ENCODE data around the gene IL1F10. TPM values are rescaled to one million over a fixed set of nuclear protein-coding genes. Genes with fewer than 3 reads are reported as not detected.

IL1F10 gene
- total RNA-seq, 2 donors from 2014 or later, result not detected

DNA sequence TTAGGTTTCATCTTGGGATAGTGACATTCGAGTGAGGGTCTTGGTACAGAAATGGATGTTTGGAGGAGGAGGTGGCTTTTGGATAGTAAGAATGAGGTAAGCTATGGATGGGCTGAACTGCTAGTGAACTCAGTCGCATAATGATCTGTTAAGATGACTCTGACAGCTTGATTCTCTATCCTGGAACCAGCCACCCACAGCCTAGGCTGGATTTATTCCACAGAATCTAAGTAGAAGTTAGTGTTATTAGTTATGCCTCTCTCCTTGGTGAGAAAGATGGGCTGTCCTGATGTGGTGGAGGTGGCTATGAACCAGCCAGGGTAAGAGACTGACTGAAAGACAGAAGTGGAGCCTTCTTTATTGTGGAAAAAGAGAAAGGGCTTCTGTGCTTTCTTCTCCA, 40.1 kb upstream of the IL1F10 start:
- no peak for DNase-seq (ENCODE audit: low spot score)
- Histone ChIP-seq H3K36me3 (no peaks in the 10 kb centered on the region), H3K27me3 (replicated peaks; ENCODE audit: insufficient read depth) (no peaks in the 10 kb centered on the region), H3K9me3 (no peaks in the 10 kb centered on the region), H3K4me3 (no peak overlapping the region), H3K4me1 (replicated peaks) (no peaks in the 10 kb centered on the region), H3K27ac (no peak overlapping the region)
- intact Hi-C loops (cut with DNase I), result no loop called here
- 70% methylated on average over 2 of the region's 2 CpGs for WGBS
- TF ChIP-seq CTCF (IDR thresholded peaks at IDR 0.05) (no peak), POLR2A (IDR thresholded peaks at IDR 0.05) (no peak), POLR2AphosphoS5 (IDR thresholded peaks at IDR 0.05) (no peak)

DNA sequence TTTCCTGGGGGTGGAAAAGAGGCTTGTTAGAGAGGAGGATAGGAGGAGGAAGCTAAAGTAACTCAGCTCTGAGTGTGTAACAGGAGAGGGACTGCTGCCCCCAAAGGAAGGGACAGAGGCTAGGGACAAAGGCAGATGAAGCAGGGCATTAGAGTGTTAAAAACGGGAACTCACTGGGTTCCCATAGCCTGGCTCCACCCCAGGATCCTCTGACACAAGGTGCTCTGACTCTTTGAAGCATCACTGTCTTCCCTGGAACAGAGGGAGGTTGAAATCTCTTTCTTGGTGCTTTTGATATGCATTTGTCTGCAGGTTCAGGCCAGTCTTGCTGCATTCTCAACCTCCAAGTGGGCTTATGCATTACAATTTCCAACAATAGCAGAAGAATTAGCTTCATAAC, 39.7 kb upstream of the IL1F10 start:
- no peak overlapping the region for H3K4me3 ChIP-seq
- TF ChIP-seq POLR2AphosphoS5 (IDR thresholded peaks at IDR 0.05), result no peak
- DNase-seq (ENCODE audit: low spot score), result no peak
- no peak overlapping the region for H3K27ac ChIP-seq
- no peaks in the 10 kb centered on the region for H3K36me3 ChIP-seq
- no peaks in the 10 kb centered on the region for H3K9me3 ChIP-seq
- intact Hi-C loops (cut with DNase I), result no loop called here
- no peaks in the 10 kb centered on the region for H3K4me1 ChIP-seq (replicated peaks)
- no peaks in the 10 kb centered on the region for H3K27me3 ChIP-seq (replicated peaks; ENCODE audit: insufficient read depth)
- WGBS, result 9% methylated on average over 1 of the region's 1 CpG

GRCh38 chr2:113032737-113033136, 35.0 kb upstream of the IL1F10 start:
- Histone ChIP-seq H3K9me3 (no peaks in the 10 kb centered on the region), H3K4me3 (no peak overlapping the region), H3K36me3 (no peaks in the 10 kb centered on the region), H3K4me1 (replicated peaks) (no peaks in the 10 kb centered on the region), H3K27ac (no peak overlapping the region), H3K27me3 (replicated peaks; ENCODE audit: insufficient read depth) (no peaks in the 10 kb centered on the region)
- no peak for DNase-seq (ENCODE audit: low spot score)
- intact Hi-C loops (cut with DNase I), result no loop called here
- WGBS, result 100% methylated on average over 1 of the region's 1 CpG
- TF ChIP-seq CTCF (IDR thresholded peaks at IDR 0.05) (no peak), POLR2AphosphoS5 (IDR thresholded peaks at IDR 0.05) (no peak), POLR2A (IDR thresholded peaks at IDR 0.05) (no peak)

- intact Hi-C loops (cut with DNase I), result no loop called here
- 80% methylated on average over 3 of the region's 3 CpGs for WGBS
- Histone ChIP-seq H3K4me1 (replicated peaks) (no peaks in the 10 kb centered on the region), H3K27me3 (replicated peaks; ENCODE audit: insufficient read depth) (no peaks in the 10 kb centered on the region), H3K4me3 (no peak overlapping the region), H3K27ac (no peak overlapping the region), H3K36me3 (no peaks in the 10 kb centered on the region), H3K9me3 (no peaks in the 10 kb centered on the region)
- TF ChIP-seq CTCF (IDR thresholded peaks at IDR 0.05) (no peak), POLR2AphosphoS5 (IDR thresholded peaks at IDR 0.05) (no peak), POLR2A (IDR thresholded peaks at IDR 0.05) (no peak)
- DNase-seq (ENCODE audit: low spot score), result no peak
Observed at GRCh38 chr2:113034016-113034415, 33.8 kb upstream of the IL1F10 start.

DNA sequence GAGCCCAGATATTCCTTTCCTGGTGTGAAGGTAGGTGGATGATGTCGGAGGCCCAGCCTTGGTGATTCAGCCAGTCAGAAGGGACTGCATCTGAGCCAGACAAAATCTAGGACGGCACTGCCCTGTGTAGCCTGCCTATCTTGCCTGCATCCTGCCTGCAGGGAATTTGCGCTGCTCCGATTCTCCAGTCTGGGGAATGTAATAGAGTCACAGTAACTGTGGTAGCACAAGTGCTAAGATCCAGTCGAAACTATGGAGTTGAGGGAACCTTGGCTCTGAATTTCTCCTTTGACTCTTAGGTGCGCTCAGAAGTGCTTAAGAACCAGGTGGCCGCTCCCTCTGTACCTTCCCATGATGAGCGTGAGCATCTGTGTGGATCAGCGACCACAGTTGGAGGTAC, 31.0 kb upstream of the IL1F10 start:
- no peak overlapping the region for H3K27ac ChIP-seq
- H3K4me1 ChIP-seq (replicated peaks), result no peaks in the 10 kb centered on the region
- intact Hi-C loops (cut with DNase I), result no loop called here
- H3K9me3 ChIP-seq, result no peaks in the 10 kb centered on the region
- 95% methylated on average over 9 of the region's 9 CpGs for WGBS
- no peak for TF ChIP-seq POLR2A (IDR thresholded peaks at IDR 0.05)
- no peak for TF ChIP-seq POLR2AphosphoS5 (IDR thresholded peaks at IDR 0.05)
- no peak for TF ChIP-seq CTCF (IDR thresholded peaks at IDR 0.05)
- H3K27me3 ChIP-seq (replicated peaks; ENCODE audit: insufficient read depth), result no peaks in the 10 kb centered on the region
- no peaks in the 10 kb centered on the region for H3K36me3 ChIP-seq
- no peak overlapping the region for H3K4me3 ChIP-seq
- DNase-seq (ENCODE audit: low spot score), result no peak
